Tibial nerve (tissue), 4 donors: ENCODE measurements around the gene C6orf89. TPM values are rescaled to one million over a fixed set of nuclear protein-coding genes. Genes with fewer than 3 reads are reported as not detected.
A peak's percentile ranks its signal among the peaks of the same experiment; 100 is the strongest.

Experiments used
- DNase-seq, 2 donors: peaks; one replicate each; pipeline ENCODE4 v3.0.0-alpha.2; 2019; ENCODE audit warnings: low spot score in 2 of 2
- H3K27ac ChIP-seq, 4 donors: fragments of 200-600 bp; sonication (generic) in 3 of 4; one replicate each; pipeline ENCODE4 v1.5.1; 2017 to 2019; ENCODE audit warnings: mild to moderate bottlenecking in 1 of 4
- H3K27me3 ChIP-seq, 2 donors: fragments of 200-600 bp; sonication (generic) in 1 of 2; one replicate each; pipeline versions ENCODE4 v1.5.1 to v1.6.0; 2017 to 2019
- H3K36me3 ChIP-seq, 3 donors: fragments of 200-600 bp; sonication (generic); one replicate each; pipeline ENCODE4 v1.5.1; 2018 to 2019
- H3K4me1 ChIP-seq, 4 donors: fragments of 200-600 bp; sonication (generic) in 3 of 4; one replicate each; pipeline ENCODE4 v1.5.1; 2017 to 2019
- H3K4me3 ChIP-seq, 4 donors: fragments of 200-600 bp; sonication (generic) in 3 of 4; one replicate each; pipeline ENCODE4 v1.5.1; 2017 to 2019; ENCODE audit warnings: mild to moderate bottlenecking in 1 of 4, moderate library complexity in 1 of 4
- H3K9me3 ChIP-seq, 4 donors: fragments of 200-600 bp; sonication (generic) in 3 of 4; one replicate each; pipeline ENCODE4 v1.5.1; 2017 to 2019
- CTCF ChIP-seq, 5 experiments: fragments of 200-600 bp in 3 of 5; fragments of 450-650 bp in 2 of 5; sonication (generic) in 3 of 5; IDR thresholded peaks; one replicate each; pipeline ENCODE4 v1.5.1; 2016 to 2019; ENCODE audit warnings: antibody characterized with exemption in 5 of 5, mild to moderate bottlenecking in 3 of 5, moderate library complexity in 2 of 5
- EP300 ChIP-seq, 2 donors: sonication (generic); formaldehyde crosslinking; IDR thresholded peaks; one replicate each; pipeline ENCODE4 v1.6.1; 2017; ENCODE audit warnings: antibody characterized with exemption in 2 of 2, mild to moderate bottlenecking in 1 of 2
- POLR2A ChIP-seq, 2 donors: fragments of 450-650 bp; IDR thresholded peaks; one replicate each; pipeline ENCODE4 v1.6.1; 2017; ENCODE audit warnings: antibody characterized with exemption in 2 of 2, mild to moderate bottlenecking in 2 of 2, moderate library complexity in 2 of 2
- WGBS, 2 donors: methylation state at CpG; one replicate each; pipeline ENCODE4 v1.1.5; 2018; 5-methylcytosine and 5-hydroxymethylcytosine counted together
- total RNA-seq, 4 donors: library from RNA; depleted of rRNA; stranded (reverse); fragments of >200 nt; gene quantifications; one replicate each; pipeline ENCODE4 v1.1.0, GENCODE V29; 2016

Gene C6orf89
- total RNA-seq, 4 donors from 2014 or later: 41.1 to 57.9 (median 52.3) TPM

- Histone ChIP-seq H3K27me3 (no peaks in the 10 kb centered on the region), H3K9me3 (no peaks in the 10 kb centered on the region), H3K4me1 (peaks cover 0 to 16% (median 12%) of the 10 kb centered on the region in 4 donors), H3K27ac (no peak overlapping the region), H3K4me3 (no peak overlapping the region), H3K36me3 (peaks cover 6 to 50% (median 12%) of the 10 kb centered on the region in 3 donors)
- 3 to 16% methylated on average over 2 of the region's 2 CpGs for WGBS, 2 donors
- no peak for DNase-seq
- TF ChIP-seq CTCF (IDR thresholded peaks at IDR 0.05) (no peak), EP300 (IDR thresholded peaks at IDR 0.05) (no peak), POLR2A (IDR thresholded peaks at IDR 0.05) (no peak)
Observed at GRCh38 chr6:36906539-36907325, 21.0 kb downstream of the C6orf89 start.

DNA sequence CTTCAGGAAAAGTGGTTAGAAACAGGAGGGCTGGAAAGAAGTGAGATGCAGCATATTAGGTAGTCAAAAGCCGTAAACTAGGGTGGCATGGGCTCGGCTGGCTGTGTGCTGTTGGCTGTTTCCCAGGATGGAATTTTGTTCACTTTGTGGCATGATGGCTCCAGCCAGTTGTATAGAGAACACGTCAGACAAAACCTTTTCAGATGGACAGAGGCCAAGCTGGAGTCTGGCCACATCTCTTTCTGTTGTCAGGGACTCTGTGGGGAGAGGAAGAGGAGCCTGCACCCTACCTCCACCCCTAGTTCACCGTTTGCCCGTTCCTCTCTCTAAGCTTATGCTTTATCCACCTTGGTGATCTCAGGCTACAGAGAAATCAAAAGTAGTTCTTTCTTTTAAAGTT lies 22.0 kb downstream of the C6orf89 start:
- DNase-seq: no peak
- Histone ChIP-seq H3K36me3 (peaks cover 0 to 50% (median 2%) of the 10 kb centered on the region in 3 donors), H3K27me3 (no peaks in the 10 kb centered on the region), H3K9me3 (no peaks in the 10 kb centered on the region), H3K27ac (peak overlapping the region in 1 of 4 donors; percentile 45), H3K4me1 (peaks cover 0 to 26% (median 14%) of the 10 kb centered on the region in 4 donors), H3K4me3 (no peak overlapping the region)
- TF ChIP-seq CTCF (IDR thresholded peaks at IDR 0.05) (no peak), POLR2A (IDR thresholded peaks at IDR 0.05) (no peak), EP300 (IDR thresholded peaks at IDR 0.05) (no peak)
- WGBS, 2 donors: 37 to 46% methylated on average over 5 of the region's 5 CpGs

- Histone ChIP-seq H3K9me3 (no peaks in the 10 kb centered on the region), H3K36me3 (peaks cover 0 to 49% (median 0%) of the 10 kb centered on the region in 3 donors), H3K4me1 (peaks cover 0 to 35% (median 17%) of the 10 kb centered on the region in 4 donors), H3K4me3 (no peak overlapping the region), H3K27ac (no peak overlapping the region), H3K27me3 (no peaks in the 10 kb centered on the region)
- DNase-seq: no peak
- 53 to 55% methylated on average over 2 of the region's 2 CpGs for WGBS, 2 donors
- no peak for TF ChIP-seq CTCF (IDR thresholded peaks at IDR 0.05)
- TF ChIP-seq EP300 (IDR thresholded peaks at IDR 0.05): no peak
- TF ChIP-seq POLR2A (IDR thresholded peaks at IDR 0.05): no peak
Observed at GRCh38 chr6:36908747-36909146, 23.0 kb downstream of the C6orf89 start.

DNA sequence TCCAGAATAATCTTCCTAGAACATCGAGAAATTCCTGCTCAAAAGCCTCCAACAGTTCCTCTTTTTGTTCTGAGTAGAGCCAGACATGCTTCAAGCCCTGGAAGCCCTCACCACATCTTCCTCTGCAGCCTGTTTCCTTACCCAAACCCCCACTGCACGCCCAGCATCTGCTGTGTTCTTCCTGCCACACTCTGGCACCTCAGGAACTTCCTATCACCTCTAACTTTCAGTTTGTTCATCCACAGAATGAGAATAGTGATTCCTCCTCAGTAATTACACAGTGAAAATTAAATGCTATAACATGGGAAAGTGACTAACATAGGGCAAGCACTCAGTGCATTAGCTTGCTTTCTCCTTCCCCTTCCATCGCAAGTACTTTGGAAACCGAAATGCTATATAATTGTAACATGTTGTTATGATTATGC lies 26.3 kb downstream of the C6orf89 start:
- no peaks in the 10 kb centered on the region for H3K27me3 ChIP-seq
- peaks cover 0 to 57% (median 0%) of the 10 kb centered on the region in 3 donors for H3K36me3 ChIP-seq
- no peaks in the 10 kb centered on the region for H3K9me3 ChIP-seq
- peaks cover 0 to 56% (median 11%) of the 10 kb centered on the region in 4 donors for H3K4me1 ChIP-seq
- DNase-seq: no peak
- 72% methylated on average over 4 of the region's 4 CpGs for WGBS, 2 donors
- no peak overlapping the region for H3K4me3 ChIP-seq
- no peak for TF ChIP-seq CTCF (IDR thresholded peaks at IDR 0.05)
- TF ChIP-seq EP300 (IDR thresholded peaks at IDR 0.05): no peak
- no peak for TF ChIP-seq POLR2A (IDR thresholded peaks at IDR 0.05)
- H3K27ac ChIP-seq: no peak overlapping the region

DNA sequence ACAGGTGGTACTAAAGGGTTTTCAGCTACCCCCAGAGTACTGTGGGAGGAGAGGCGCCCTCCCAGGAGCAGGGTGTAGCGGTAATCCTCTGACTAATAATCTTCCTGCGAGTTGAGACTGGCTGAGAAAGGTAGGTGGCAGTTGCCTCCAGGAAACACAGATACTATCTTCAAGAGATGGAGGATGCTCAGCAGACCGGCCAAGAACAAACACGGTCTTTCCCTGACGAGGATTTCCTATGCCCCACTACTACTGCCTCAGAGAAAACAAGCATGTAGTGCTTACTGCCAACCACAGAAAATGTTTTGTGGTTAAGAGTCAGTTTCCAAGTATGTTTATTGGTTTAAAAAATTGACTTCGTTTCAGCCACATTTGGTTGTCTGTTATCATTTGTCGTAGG lies 26.8 kb downstream of the C6orf89 start:
- H3K9me3 ChIP-seq: no peaks in the 10 kb centered on the region
- H3K4me1 ChIP-seq: peaks cover 0 to 55% (median 6%) of the 10 kb centered on the region in 4 donors
- peak overlapping the region in 3 of 4 donors; percentile 10 to 60 (median 43) for H3K27ac ChIP-seq
- no peaks in the 10 kb centered on the region for H3K27me3 ChIP-seq
- peaks cover 0 to 62% (median 0%) of the 10 kb centered on the region in 3 donors for H3K36me3 ChIP-seq
- WGBS, 2 donors: 50 to 57% methylated on average over 8 of the region's 8 CpGs
- TF ChIP-seq POLR2A (IDR thresholded peaks at IDR 0.05) (no peak), EP300 (IDR thresholded peaks at IDR 0.05) (no peak), CTCF (IDR thresholded peaks at IDR 0.05) (no peak)
- no peak for DNase-seq
- H3K4me3 ChIP-seq: no peak overlapping the region
